ENCODE measurements around the gene AFF4. TPM values are rescaled to one million over a fixed set of nuclear protein-coding genes. Genes with fewer than 3 reads are reported as not detected.

The AFF4 gene
- total and polyA plus RNA-seq, 2 donors (not counting 1 experiment from before 2014, with no cell fraction given) = 16.2 to 81.5 TPM

GRCh38 chr5:132841305-132841704 is 122.1 kb downstream of the AFF4 start:
- no peak overlapping the region for H3K4me2 ChIP-seq (replicated peaks; ENCODE audit: low read depth, low read length, poor library complexity, severe bottlenecking)
- no peaks in the 10 kb centered on the region for H4K20me1 ChIP-seq (ENCODE audit: control insufficient read depth, insufficient read depth, low read length, poor library complexity, severe bottlenecking)
- H3K79me2 ChIP-seq (ENCODE audit: control insufficient read depth, insufficient read depth, low read length) = no peaks in the 10 kb centered on the region
- Mint-ChIP-seq H3K9me3 (ENCODE audit: insufficient read depth) (no peaks in the 10 kb centered on the region), H3K4me3 (no peak overlapping the region), H3K4me1 (peaks cover 2% of the 10 kb centered on the region), H3K27ac (no peak overlapping the region), H3K27me3 (no peaks in the 10 kb centered on the region)
- DNase-seq (no peak), ATAC-seq (ENCODE audit: low read depth) (no peak)
- WGBS (ENCODE audit: insufficient coverage) = 86% methylated on average over 3 of the region's 4 CpGs
- no peak for TF ChIP-seq CTCF (IDR thresholded peaks at IDR 0.05)
- no peak for TF ChIP-seq EZH2 (IDR thresholded peaks at IDR 0.05; ENCODE audit: borderline replicate concordance, insufficient read depth, low read depth, low read length, poor library complexity, severe bottlenecking)
- POLR2A ChIA-PET = no interaction called here
- H2AFZ ChIP-seq (ENCODE audit: insufficient read depth, low read depth, low read length, poor library complexity, severe bottlenecking) = no peak overlapping the region
- intact Hi-C loops (cut with micrococcal nuclease) = no loop called here
- no peak overlapping the region for H3K4me3 ChIP-seq (ENCODE audit: control extremely low read depth in 1 of 5, extremely low read depth in 1 of 5, insufficient read depth in 1 of 5, low read depth in 2 of 5, low read length in 4 of 5)
- no peaks in the 10 kb centered on the region for H3K36me3 ChIP-seq (replicated peaks in 1 of 2; ENCODE audit: control extremely low read depth in 1 of 2, control insufficient read depth in 1 of 2, extremely low read depth in 1 of 2, insufficient read depth in 2 of 2, low read length in 1 of 2)
- CTCF ChIA-PET = no interaction called here
- H3K9ac ChIP-seq (ENCODE audit: low read length) = no peak overlapping the region
- peaks cover 0 to 2% (median 0%) of the 10 kb centered on the region in 3 donors for H3K9me3 ChIP-seq (ENCODE audit: control extremely low read depth in 1 of 3, control insufficient read depth in 2 of 3, insufficient read depth in 1 of 3, low read length in 2 of 3)
- H3K4me1 ChIP-seq (ENCODE audit: control insufficient read depth in 2 of 2, insufficient read depth in 2 of 2, low read length in 2 of 2) = no peaks in the 10 kb centered on the region
- no peak overlapping the region for H3K27ac ChIP-seq (ENCODE audit: low read length in 2 of 2)
- H3K27me3 ChIP-seq (replicated peaks in 1 of 4; ENCODE audit: control extremely low read depth in 1 of 4, control insufficient read depth in 3 of 4, insufficient read depth in 4 of 4, low read length in 3 of 4) = no peaks in the 10 kb centered on the region

GRCh38 chr5:132840896-132841295 is 122.5 kb downstream of the AFF4 start:
- Mint-ChIP-seq H3K4me3 (no peak overlapping the region), H3K27ac (no peak overlapping the region), H3K4me1 (peaks cover 2% of the 10 kb centered on the region), H3K27me3 (no peaks in the 10 kb centered on the region), H3K9me3 (ENCODE audit: insufficient read depth) (no peaks in the 10 kb centered on the region)
- ChIA-PET POLR2A (no interaction called here), CTCF (interaction anchor here (1.0 kb wide), 1 partner anchor 12 kb away, joined by 3 read pairs; no protein-coding TSS in a partner anchor)
- Histone ChIP-seq H3K9ac (ENCODE audit: low read length) (no peak overlapping the region), H3K79me2 (ENCODE audit: control insufficient read depth, insufficient read depth, low read length) (no peaks in the 10 kb centered on the region), H2AFZ (ENCODE audit: insufficient read depth, low read depth, low read length, poor library complexity, severe bottlenecking) (no peak overlapping the region), H3K4me1 (ENCODE audit: control insufficient read depth in 2 of 2, insufficient read depth in 2 of 2, low read length in 2 of 2) (no peaks in the 10 kb centered on the region), H3K4me2 (replicated peaks; ENCODE audit: low read depth, low read length, poor library complexity, severe bottlenecking) (no peak overlapping the region), H3K27ac (ENCODE audit: low read length in 2 of 2) (no peak overlapping the region), H3K9me3 (ENCODE audit: control extremely low read depth in 1 of 3, control insufficient read depth in 2 of 3, insufficient read depth in 1 of 3, low read length in 2 of 3) (peaks cover 0 to 4% (median 0%) of the 10 kb centered on the region in 3 donors), H4K20me1 (ENCODE audit: control insufficient read depth, insufficient read depth, low read length, poor library complexity, severe bottlenecking) (no peaks in the 10 kb centered on the region), H3K4me3 (ENCODE audit: control extremely low read depth in 1 of 5, extremely low read depth in 1 of 5, insufficient read depth in 1 of 5, low read depth in 2 of 5, low read length in 4 of 5) (no peak overlapping the region), H3K36me3 (replicated peaks in 1 of 2; ENCODE audit: control extremely low read depth in 1 of 2, control insufficient read depth in 1 of 2, extremely low read depth in 1 of 2, insufficient read depth in 2 of 2, low read length in 1 of 2) (no peaks in the 10 kb centered on the region), H3K27me3 (replicated peaks in 1 of 4; ENCODE audit: control extremely low read depth in 1 of 4, control insufficient read depth in 3 of 4, insufficient read depth in 4 of 4, low read length in 3 of 4) (no peaks in the 10 kb centered on the region)
- ATAC-seq (ENCODE audit: low read depth) (no peak), DNase-seq (no peak)
- WGBS (ENCODE audit: insufficient coverage) = 89% methylated on average over 1 of the region's 1 CpG
- intact Hi-C loops (cut with micrococcal nuclease) = no loop called here
- TF ChIP-seq EZH2 (IDR thresholded peaks at IDR 0.05; ENCODE audit: borderline replicate concordance, insufficient read depth, low read depth, low read length, poor library complexity, severe bottlenecking) = no peak
- no peak for TF ChIP-seq CTCF (IDR thresholded peaks at IDR 0.05)

All from B cell (primary cell).